Glomerular visceral epithelial cell (primary cell): Measurements from ENCODE around the gene MCF2L2.
A peak's percentile ranks its signal among the peaks of the same experiment; 100 is the strongest.
"Not testable (repeated sequence)": the region's sequence is repeated elsewhere in the genome, so short reads cannot be mapped to it uniquely, and the experiment has no call there.

Experiments
- DNase-seq: peaks from one replicate; pipeline ENCODE4 v3.0.0-alpha.2; 2016; ENCODE audit errors: extremely low spot score

The MCF2L2 gene

GRCh38 chr3:183428447-183429211 lies at the start of gene MCF2L2:
TSS of gene MCF2L2 (minus strand) at chr3:183428619. CDS start at chr3:183427977, 642 bp downstream.
- DNase-seq: peak; percentile 61

DNA sequence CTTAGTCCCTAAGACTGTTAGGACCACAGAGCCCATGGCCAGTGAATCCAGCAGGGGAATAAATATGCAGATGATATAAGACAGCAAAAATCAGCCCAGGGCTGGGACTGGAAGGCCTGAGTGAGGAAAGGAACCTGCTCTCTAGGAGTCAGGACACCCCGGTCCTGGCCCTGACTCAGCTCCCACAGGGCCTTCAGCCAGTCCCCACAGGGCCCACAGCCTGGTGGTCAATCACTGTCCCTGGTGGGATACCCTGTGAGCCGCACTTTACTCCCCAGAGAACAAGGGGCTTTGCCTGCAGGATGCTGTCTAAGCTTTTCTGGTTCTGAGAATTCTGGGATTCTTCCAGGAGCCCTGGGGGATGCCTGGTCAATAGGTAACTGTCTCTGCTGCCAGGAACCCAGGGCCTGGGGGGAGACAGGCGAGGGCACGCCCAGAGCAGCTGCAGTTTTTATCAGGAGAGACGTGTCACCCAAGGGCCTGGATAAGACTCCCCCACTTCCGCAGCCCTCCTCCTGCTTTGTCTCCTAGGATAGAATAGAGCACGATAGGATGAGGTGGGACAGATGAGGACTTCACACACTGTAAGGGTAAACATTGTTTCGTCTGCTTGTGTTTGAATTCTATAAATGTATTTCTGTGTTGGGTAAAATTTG lies 49.5 kb upstream of the MCF2L2 start:
- no peak for DNase-seq

DNA sequence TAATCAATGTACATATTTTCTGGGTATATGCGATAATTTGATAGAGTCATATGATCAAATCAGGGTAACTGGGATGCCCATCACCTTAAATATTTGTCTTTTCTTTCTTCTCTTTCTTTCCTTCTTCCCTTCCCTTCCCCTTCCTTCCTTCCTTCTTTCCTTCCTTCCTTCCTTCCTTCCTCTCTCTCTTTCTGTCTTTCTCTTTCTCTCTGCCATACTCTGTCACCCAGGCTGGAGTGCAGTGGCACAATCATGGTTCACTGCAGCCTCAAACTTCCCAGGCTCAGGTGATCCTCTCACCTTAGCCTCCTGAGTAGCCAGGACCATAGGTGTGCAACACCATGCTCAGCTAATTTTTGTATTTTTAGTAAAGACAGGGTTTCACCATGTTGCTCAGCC lies 47.3 kb upstream of the MCF2L2 start:
- not testable (repeated sequence) for DNase-seq

- no peak for DNase-seq
Observed at GRCh38 chr3:183475016-183475763, 46.8 kb upstream of the MCF2L2 start.

DNA sequence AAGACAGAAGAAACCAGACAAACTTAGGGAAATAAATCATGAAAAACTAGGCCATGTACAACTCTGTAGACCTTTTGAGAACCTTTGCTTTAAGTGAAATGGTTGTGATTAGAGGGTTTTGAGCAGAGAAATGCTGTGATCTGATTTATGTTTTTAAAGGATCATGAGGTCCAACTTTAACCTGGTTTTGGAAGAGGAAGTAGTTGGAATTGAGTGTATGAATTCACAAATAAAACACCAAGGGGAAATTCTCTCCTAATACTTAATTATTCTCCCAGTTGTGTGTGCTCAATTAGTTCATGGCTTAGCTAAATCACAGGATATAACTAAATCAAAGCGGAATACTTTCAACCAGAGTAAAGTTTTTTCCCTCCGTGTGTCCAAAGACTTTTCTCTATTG lies 45.5 kb upstream of the MCF2L2 start:
- no peak for DNase-seq

DNA sequence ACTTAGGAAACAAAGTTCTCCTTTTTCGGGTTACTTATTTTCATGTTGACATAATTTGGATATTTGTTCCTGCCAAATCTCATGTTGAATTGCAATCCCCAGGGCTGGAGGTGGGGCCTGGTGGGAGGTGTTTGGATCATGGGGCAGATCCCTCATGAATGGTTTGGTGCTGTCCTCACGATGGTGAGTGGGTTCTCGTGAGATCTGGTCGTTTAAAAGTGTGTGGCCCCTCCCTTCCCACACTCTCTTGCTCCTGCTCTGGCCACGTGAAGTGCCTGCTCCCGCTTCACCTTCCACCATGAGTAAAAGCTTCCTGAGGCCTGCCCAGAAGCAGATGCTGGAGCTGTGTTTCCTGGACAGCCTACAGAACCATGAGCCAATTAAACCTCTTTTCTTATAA lies 43.7 kb upstream of the MCF2L2 start:
- no peak for DNase-seq

DNA sequence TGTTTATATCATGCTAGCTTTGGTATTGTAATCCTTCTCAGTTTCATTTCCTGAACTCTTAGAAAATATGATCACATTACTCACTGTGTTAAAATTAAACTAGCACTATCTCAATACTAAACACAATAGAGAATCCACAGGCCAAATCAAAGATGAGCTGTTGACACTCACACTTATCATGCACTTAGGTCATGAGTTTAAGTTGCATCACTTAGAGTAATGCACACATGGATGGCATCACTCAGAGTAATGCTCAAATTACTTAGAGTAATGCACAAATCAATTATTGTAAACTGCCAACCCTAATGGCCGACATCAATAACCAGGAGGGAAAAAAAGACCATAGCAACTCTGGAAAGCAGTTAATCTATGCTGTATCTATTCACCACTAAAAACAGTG lies 40.0 kb upstream of the MCF2L2 start:
- no peak for DNase-seq

GRCh38 chr3:183466575-183466974 lies 38.2 kb upstream of the MCF2L2 start:
- DNase-seq: no peak

DNA sequence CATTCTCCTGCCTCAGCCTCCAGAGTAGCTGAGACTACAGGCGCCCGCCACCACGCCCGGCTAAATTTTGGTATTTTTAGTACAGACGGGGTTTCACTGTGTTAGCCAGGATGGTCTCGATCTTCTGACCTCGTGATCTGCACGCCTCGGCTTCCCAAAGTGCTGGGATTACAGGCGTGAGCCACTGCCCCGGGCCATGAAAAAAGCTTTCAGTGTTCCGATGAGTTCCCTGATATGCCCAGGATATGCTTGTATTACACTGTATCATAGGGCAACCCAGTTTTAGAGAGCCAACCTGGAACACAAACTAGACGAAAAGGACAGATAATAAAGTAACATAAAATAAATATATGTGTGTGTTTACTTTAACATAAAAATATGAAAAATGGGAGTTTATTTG lies 37.3 kb upstream of the MCF2L2 start:
- DNase-seq: not testable (repeated sequence)

DNA sequence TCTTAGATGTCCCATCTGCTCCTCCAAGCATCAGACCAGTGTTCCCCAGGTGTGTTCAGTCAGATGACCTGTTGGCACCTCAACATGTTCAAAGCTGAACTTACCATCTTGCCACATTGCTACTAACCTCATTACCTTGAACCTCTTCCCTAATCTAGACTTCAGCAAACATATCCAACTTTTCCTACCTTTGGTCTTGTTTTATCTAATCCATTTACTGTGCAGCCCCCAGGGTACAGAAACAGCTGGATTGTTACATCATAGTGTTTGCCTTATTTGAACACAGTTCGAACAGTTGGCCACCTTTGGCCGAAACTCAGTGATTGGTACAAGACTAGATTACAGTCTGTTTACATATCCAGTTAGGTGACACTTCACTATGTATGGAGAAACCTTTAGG lies 36.1 kb upstream of the MCF2L2 start:
- no peak for DNase-seq

GRCh38 chr3:183460081-183461055 lies 31.9 kb upstream of the MCF2L2 start:
- no peak for DNase-seq

- no peak for DNase-seq
Observed at GRCh38 chr3:183455089-183455488, 26.7 kb upstream of the MCF2L2 start.

DNA sequence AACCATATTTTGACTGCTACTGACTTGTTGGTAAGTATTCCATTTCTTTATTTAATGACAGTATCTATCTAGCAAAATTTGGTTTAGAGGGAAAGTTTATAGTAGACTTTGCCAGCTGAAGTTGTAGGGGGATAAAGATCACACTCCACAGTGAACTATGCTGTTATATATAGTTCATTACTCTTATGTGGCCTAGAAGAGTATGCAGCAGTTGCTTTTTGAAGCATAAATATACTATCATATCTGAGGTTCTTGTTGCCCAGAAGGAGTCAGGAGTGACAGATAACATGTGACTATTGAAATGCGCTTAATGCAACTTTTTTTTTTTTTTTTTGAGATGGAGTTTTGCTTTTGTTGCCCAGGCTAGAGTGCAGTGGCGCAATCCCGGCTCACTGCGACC lies 25.6 kb upstream of the MCF2L2 start:
- no peak for DNase-seq

- DNase-seq: no peak
Observed at GRCh38 chr3:183449791-183450190, 21.4 kb upstream of the MCF2L2 start.

- DNase-seq: peak; percentile 8
Observed at GRCh38 chr3:183449391-183449790, 21.0 kb upstream of the MCF2L2 start.

DNA sequence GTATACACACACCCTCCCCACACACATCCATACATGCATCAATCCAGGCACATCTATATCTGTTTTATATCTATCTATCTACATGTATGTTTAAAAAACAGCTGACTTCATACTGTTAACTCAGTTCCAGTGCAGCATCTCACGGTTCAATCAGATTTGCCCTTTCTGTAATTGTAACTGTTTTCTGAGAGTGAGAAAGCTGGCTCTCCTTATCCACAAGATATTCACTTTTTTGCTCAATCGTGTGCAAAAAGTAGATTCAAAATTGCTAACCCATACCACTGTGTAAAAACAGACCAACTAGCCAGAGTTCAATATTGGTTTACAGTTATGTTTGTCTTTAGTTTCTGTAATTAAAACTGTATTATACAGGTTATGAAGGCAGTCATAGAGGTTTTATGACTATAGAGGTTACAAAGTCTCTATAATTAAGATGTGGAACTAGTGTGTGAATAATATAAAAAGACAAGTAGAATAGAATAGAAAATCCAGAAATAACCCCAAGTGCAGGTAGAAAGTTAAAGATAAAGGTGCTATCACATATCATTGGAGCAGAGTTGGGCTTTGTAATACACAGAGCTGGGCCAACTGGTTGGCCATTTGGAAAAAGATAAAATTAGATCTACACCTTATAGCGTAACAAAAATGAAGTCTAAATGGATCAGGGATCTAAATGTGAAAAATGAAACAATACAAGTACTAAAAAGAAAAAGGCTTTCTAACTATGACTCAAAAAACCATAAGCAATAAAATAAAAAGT lies 20.1 kb upstream of the MCF2L2 start:
- DNase-seq: no peak

GRCh38 chr3:183447206-183448001 lies 19.0 kb upstream of the MCF2L2 start:
- DNase-seq: peak; percentile 86

DNA sequence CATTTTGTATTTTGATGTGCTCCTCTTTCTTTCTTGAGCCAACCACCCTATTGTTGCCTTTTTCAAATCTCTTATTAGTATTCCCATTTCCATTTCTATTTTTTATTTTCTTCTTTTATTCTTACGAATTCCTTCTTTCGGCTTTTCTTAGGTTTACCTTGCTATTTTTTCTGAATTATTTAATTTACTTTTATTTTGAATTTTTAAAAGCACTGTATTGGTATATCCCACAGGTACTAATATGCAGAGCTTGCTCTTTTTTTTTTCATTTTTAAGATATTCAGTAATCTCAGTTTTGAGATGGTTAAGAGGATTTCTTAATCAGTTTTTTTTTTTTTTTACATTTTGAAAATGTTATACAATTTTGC lies 18.4 kb upstream of the MCF2L2 start:
- DNase-seq: no peak

- no peak for DNase-seq
Observed at GRCh38 chr3:183444748-183445147, 16.3 kb upstream of the MCF2L2 start.
